HG03139 (cell line): ENCODE measurements around the gene GPR12.
"Not testable (repeated sequence)": the region's sequence is repeated elsewhere in the genome, so short reads cannot be mapped to it uniquely, and the experiment has no call there.

Experiments used
- ATAC-seq: cut with Tn5 transposase; IDR thresholded peaks from one replicate; pipeline ENCODE4 v1.9.1; 2021; ENCODE audit not compliant: unreplicated experiment

Gene GPR12

DNA sequence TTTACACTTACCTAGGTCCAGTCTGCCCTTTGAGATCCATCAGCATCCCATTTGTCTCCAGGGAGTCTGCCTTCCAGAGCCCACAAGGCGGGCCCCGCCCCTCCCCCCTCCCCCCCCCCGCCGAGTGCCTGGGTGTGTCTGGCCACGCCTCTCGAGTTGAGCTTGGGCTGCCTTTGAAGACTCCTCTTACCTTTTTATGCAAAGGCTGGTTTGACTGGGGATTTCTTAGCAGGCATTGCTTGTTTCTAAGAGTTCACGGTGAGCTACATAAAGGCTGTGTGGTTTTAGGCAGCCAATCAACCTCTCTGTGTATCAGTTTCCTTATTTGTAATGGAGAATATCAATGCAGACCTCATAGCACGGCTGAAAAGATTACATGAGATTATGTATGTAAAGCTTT, 11.3 kb downstream of the GPR12 start:
- no peak for ATAC-seq

DNA sequence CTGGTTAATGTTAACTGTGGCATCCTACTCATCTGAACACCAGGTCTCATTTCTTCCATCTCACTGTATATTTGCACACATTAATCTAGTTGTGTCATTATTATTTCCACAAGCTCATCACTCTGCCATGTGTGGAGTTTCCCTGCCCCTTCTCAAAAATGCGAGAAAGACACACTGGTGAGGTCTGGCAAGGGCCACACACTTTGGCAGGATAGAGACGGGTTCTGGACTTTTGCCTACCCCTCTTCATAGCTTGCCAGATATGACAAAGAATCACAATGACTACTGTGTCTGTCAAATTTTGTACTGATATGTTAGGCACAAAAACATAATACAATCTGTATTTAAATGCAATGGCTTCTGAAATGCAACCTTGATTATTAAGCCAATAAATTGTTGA, 12.9 kb downstream of the GPR12 start:
- ATAC-seq: no peak

GRCh38 chr13:26743971-26744370, 16.6 kb downstream of the GPR12 start:
- no peak for ATAC-seq

- no peak for ATAC-seq
Observed at GRCh38 chr13:26742691-26743358, 17.8 kb downstream of the GPR12 start.

- ATAC-seq: no peak
Observed at GRCh38 chr13:26735677-26736076, 24.9 kb downstream of the GPR12 start.

- ATAC-seq: no peak
Observed at GRCh38 chr13:26727633-26728032, 33.0 kb downstream of the GPR12 start.

GRCh38 chr13:26727122-26727521, 33.5 kb downstream of the GPR12 start:
- no peak for ATAC-seq

DNA sequence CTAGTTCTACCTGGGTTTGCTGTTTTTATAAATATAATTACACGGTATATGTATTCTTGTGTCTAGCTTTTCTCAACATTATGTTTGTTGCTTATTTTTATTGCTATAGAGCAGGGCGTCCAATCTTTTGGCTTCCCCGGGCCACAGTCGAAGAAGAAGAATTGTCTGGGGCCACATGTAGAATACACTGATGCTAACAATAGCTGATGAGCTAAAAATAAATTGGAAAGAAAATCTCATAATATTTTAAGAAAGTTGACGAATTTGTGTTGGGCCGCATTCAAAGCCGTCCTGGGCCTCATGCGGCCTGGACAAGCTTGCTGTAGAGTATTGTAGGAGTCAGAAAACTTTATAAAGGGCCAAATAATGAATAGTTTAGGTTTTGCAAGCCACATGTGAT, 33.9 kb downstream of the GPR12 start:
- no peak for ATAC-seq

DNA sequence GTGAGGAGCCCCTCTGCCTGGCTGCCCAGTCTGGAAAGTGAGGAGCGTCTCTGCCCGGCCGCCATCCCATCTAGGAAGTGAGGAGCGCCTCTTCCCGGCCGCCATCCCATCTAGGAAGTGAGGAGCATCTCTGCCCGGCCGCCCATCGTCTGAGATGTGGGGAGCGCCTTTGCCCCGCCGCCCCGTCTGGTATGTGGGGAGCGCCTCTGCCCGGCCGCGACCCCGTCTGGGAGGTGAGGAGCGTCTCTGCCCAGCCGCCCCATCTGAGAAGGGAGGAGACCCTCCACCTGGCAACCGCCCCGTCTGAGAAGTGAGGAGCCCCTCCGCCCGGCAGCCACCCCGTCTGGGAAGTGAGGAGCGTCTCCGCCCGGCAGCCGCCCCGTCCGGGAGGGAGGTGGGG, 37.0 kb downstream of the GPR12 start:
- ATAC-seq: not testable (repeated sequence)

GRCh38 chr13:26722321-26722720, 38.3 kb downstream of the GPR12 start:
- ATAC-seq: no peak

- no peak for ATAC-seq
Observed at GRCh38 chr13:26721251-26722121, 39.1 kb downstream of the GPR12 start.

GRCh38 chr13:26719356-26719945, 41.1 kb downstream of the GPR12 start:
- ATAC-seq: no peak

DNA sequence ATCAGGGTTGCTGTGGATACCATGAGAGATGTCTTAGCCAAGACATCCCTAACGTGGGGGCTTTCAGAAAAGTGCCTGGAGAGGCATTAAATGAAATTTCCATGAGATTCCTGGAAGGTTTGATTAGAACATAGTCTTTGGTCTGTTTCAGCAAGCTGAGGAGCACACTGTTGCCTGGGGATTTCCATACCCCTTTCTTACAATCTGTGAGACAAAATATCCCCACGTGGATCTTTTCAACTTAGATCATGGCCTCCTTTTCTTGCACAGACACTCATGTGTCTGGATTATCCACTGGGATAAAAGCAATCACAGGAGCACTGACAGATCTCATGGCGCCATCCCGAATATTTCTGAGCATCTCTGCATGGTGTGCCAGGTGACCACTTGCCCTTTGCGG, 41.7 kb downstream of the GPR12 start:
- ATAC-seq: no peak

- ATAC-seq: no peak
Observed at GRCh38 chr13:26718146-26718545, 42.4 kb downstream of the GPR12 start.

- ATAC-seq: no peak
Observed at GRCh38 chr13:26716984-26717383, 43.6 kb downstream of the GPR12 start.

DNA sequence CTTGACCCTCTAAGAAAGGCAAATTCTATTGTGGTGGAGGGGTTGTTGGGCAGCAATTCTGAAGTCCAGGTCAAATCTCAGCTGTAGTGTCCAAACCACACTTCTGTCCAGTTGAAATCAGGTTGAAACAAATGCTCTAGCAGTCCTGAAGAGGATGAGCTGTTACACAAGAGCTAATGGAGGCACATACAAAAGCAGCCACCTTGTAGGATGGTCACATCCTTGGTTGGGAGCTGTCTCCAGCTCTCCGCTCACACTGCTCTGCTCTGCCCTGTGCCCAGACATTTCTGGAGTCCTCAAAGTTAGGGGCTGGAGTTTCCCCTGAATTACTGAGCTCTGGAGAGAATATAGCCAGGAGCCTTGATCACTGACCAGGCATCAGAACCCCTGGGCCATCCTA, 47.2 kb downstream of the GPR12 start:
- ATAC-seq: no peak

DNA sequence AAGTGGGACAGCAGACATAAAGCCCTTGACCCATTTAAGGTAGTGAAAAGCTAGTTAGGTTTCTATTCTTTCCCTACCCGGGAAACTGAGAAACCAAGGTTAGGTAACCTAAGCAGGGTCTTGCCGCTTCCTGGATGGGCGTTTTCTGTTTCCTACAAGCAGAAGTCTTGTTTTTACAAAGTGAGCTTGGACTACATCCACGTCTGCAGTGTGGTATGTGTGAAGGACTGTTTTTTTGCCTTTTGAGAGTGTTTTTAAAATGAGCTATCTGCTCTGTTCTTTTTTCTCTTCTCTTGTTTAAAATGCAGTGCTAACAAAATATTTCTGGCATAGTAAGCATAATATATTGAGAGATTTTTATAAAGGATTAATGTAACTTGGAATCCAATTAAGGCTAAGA, 49.4 kb downstream of the GPR12 start:
- ATAC-seq: no peak

DNA sequence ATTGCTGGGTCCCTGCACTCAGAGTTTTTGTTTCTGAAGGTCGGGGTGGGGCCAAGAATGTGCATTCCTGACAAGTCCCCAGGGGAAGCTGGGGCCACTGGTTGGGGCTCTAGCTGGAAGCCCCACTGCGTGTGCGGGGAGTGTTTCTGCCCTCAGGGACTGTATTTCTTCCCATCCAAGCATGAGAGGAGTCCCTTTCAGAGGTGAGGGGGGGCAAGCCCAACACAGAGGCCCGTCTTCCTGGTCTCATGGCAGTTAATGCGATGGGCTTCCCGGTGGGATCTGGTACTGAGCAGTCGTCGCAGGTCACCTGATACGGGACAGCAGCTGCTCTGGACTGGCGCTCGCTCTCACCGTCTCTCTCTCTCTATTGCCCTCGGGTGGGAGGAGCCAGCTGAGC, 50.4 kb downstream of the GPR12 start:
- no peak for ATAC-seq

- no peak for ATAC-seq
Observed at GRCh38 chr13:26709461-26709860, 51.1 kb downstream of the GPR12 start.

- no peak for ATAC-seq
Observed at GRCh38 chr13:26708007-26708297, 52.6 kb downstream of the GPR12 start.

- ATAC-seq: no peak
Observed at GRCh38 chr13:26707122-26708006, 53.2 kb downstream of the GPR12 start.
